Right kidney (tissue), 1 donor: Measurements from ENCODE around the gene WNT4.

Source experiments
- DNase-seq: peaks from one replicate; pipeline ENCODE4 v3.0.0-alpha.2; 2016

Gene WNT4

DNA sequence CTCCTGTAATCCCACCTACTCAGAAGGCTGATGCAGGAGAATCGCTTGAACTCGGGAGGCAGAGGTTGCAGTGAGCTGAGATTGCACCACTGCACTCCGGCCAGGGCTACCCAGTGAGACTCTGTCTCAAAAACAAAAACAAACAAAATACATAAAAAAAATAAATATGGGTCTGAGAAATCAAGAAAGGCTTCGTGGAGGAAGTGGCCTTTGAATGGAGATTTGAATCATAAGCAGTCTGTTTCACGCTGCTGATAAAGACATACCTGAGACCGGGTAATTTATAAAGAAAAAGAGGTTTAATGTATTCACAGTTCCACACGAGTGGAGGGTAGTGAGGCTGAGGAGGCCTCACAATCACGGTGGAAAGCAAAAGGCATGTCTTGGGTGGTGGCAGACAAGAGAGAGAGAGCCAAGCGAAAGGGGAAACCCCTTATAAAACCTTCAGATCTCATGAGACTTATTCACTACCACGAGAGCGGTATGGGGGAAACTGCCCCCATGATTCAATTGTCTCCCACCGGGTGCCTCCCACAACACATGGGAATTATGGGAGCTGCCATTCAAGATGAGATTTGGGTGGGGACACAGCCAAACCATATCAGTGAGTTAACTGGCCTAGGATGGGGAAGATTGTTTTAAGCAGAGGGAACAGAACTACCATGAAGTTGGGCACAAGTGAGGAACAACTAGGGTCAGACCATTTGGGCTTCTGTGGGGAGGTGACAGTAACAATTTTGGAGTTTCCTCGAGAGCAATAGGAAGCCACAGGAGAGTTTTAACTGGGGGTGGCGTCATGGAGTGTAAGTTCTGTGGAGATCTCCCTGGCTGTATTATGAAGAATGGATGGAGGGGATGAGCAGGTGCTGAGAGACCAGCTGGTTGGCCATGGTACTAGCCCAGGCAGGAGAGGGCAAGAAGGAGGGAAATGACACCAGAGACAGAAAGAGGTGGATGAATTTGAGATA lies 22.2 kb upstream of the WNT4 start:
- no peak for DNase-seq

- no peak for DNase-seq
These were observed 20.7 kb upstream of the WNT4 start for GRCh38 chr1:22163564-22163963.

DNA sequence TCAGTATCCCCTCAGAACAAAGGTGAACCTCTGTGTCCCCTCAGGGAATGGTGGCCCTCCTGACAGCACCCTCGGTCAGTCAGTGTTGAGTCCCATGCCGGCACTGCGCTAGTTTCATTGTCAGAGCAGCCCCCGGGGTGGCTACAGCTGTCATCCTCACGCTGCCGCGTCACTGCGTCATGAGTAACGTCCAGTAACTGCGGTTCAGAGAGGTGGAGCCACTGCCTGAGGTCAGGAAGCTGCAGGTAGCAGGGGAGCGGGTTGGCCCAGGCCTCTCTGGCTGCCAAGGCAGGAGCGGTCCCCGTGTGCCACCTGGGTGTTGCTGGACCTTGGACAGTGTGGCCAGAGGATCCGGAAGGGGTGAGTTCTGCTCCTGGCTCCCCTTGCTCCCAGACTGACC lies 20.2 kb upstream of the WNT4 start:
- no peak for DNase-seq

DNA sequence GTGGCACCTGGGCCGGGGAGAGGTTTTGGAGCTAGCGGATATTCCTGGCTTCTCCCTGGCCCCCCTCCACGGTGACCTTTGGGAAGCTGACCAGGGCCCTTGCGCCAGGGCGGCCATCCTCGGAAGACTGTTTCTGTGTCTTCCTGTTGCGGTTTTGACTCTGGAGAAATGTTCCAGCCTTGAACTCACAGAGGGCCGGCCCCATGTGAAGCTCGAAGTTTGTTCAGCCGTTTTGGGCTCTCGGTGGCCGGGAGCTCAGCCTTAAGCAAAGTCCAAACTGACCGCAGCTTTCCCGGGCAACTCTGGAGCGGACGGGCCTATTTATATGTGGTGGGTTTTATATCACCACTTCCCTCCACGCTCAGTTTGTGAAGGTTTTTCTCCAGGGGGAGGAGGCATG lies 17.0 kb upstream of the WNT4 start:
- no peak for DNase-seq

- DNase-seq = no peak
These were observed 15.8 kb upstream of the WNT4 start for GRCh38 chr1:22158654-22159053.

DNA sequence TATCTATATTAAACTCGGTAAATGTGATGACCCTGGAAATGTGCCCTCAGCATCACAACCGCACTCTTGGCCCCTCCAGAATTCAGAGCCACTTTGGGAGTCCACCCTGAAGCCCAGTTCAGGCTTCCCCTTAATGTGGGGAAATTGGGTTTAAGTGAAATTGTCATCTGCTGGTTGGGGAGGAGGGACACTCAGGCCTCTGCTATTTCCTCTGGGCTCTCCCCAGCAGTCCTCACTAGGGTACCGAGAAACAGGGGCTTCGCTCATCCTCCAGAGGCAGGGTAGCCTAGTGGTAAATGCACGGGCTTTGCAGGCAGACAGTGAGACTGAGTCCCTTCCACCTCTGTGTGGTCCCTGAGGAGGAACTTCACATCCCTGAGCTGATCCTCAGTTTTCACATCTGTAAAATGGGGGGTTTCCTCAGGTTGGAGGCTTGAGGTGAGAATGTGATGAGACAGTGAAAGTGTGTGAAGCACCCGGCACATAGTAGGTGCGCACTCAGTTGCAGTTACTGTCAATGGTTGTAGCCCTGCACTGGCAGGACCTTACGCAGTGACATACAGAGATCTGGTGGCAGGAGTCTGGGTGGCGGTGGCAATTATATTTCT lies 14.6 kb upstream of the WNT4 start:
- no peak for DNase-seq

- DNase-seq = no peak
These were observed 12.6 kb upstream of the WNT4 start for GRCh38 chr1:22155517-22155916.

DNA sequence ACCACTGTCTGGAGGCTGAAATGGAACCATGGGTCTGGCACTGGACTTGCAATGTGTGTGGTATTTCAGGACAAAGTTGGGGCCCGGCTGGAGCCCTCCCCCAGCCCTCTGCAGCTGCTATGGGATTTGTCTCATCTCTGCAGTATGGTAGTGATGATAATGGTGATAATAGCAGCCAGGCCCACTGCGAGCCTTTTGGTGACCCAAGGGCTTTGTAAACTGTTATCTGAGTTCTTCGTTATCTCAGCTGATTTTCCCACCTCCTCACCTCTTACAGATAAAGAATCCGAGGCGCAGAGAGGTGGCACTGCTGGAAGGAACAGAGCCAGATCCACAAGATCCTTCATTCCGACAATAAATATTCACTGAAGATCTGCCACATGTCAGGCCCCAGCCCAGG lies 11.7 kb upstream of the WNT4 start:
- DNase-seq = no peak

- DNase-seq = no peak
These were observed 11.0 kb upstream of the WNT4 start for GRCh38 chr1:22153660-22154437.

DNA sequence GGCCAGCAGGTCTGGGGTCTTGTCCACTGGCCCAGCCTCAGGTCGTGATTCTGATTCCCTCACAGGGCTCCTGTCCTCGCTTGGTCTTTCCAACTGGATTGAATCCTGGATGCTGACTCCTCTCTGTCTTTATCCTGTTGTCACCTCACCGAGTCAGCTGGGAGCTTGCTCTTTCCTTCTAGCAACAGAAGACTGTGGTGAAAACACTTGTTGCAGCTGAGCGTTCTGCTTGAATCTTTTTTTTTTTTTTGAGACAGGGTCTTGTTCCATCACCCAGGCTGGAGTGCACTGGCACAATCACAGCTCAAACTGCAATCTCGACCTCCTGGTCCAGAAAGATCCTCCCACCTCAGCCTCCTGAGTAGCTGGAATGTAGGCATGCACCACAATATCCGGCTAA lies 8.0 kb upstream of the WNT4 start:
- no peak for DNase-seq

- DNase-seq = peak; percentile 81
These were observed 407 bp downstream of the WNT4 start for GRCh38 chr1:22142315-22143064.

DNA sequence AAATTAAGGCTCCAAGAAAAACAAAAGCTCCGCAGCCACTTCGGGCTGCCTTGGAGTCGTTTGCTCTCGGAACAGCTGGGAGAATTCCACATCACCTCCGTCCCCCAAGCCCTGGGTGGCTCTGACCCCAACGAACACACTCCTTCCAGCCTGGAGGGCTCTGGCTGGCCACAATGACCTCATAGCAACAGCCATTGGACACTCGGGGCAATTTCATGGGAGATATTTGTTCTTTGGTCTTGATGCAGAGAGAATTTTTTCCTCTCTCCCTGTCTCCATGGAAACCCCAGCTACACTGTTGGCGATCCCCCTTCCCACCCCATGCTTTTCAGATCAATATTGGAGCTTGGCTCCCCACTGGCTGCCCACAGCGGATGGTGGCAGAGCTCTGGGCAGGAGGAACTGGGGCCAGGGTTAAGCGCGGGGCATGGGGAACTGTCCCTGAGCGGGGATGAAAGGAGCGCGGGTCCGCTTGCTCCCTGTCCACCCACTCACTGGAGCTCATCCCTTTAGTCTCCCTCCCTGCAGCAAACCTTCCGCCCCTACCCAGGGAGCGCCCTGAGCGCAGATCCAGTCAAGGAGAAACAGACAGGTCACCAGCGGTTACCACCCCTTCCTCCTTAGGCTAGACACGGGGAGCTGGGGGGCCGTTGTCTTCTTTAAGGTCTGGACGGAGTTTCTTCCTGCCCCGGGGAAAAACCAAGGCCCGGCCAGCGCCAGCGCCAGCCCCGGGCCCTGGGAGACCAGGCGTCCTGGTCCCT lies 1.2 kb downstream of the WNT4 start:
- DNase-seq = no peak

DNA sequence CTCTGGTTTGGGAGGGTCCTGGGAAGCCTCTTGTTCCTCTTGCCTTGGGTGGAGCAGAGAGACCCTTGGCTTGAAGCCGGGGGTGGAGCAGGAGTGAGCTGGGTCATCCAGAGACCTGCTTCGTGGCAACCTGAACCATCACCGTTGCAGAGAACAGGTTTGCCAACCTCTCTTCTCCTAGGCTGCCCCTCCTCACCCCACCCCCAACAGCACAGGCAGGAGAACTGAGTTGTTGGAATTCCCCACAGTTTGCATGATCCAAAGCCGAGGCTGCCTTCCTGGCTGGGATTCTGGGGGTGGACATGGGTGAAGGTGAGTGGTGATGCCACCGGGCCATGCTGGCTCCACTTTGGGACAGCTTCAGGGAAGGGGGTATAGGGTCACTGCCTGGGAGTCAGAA lies 2.2 kb downstream of the WNT4 start:
- no peak for DNase-seq

GRCh38 chr1:22139817-22140216 lies 3.1 kb downstream of the WNT4 start:
- DNase-seq = no peak

DNA sequence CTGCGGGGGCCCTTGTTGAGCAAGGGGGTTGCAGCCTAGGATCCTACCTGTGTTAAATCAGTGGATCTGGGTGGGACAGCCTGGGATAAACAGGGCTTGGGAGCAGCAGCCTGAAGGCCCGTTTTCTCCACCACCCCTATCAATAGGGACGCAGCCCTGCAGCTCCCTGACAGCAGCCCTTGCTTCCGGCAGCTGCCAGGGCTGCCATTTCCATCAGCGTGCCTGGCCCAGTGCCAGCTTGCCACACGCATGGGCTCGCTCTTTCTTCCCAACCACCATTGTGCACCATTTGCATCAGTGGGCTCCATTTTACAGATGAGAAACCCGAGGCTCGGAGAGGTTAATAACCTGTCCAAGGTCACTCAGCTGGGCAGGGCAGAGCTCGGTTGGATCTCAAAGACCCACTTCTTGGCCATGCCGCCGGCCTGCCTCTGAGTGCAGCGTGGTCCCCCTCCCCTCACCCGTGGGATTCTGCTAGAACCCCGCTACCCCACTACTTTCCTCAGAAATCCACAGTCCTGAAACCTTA lies 3.8 kb downstream of the WNT4 start:
- no peak for DNase-seq

GRCh38 chr1:22137004-22137720 lies 5.7 kb downstream of the WNT4 start:
- DNase-seq = peak; percentile 39

GRCh38 chr1:22133931-22134324 lies 9.0 kb downstream of the WNT4 start:
- peak; percentile 64 for DNase-seq

DNA sequence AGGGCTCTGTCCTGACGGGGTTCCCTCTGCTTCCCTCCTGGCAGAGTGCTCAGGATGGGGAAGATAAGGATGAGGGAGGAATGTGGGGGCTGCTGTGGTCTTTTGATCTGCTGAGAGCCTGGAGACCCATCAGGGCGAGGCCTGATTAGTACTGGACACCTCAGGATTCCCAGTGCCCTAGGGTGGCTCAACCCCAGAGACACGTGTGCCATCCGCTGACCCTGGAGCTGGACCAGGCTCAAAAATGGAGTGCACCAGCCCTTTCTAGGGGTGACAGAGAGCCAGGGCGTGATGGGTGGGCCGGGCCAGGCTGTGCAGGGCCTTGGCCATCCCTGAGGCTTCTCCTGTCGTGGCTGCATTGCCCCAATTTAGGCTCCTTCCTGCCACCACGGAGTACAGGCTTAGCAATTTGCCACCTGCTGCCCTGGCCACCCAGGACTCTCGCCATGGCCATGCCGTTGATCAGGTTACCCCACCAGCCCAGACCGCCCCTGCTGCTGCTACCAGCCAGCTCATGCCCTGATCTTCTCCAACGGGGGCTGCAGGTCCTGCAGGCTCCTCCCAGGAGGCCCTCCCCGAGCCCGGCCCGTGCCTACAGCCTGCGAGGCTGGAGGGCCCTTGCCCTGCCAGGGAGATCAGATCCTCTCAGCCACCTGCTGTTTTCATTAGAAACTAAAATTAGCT lies 9.5 kb downstream of the WNT4 start:
- DNase-seq = no peak

GRCh38 chr1:22132517-22133235 lies 10.2 kb downstream of the WNT4 start:
- no peak for DNase-seq
